ENCODE results near the gene CARS1. TPM values are rescaled to one million over a fixed set of nuclear protein-coding genes. Genes with fewer than 3 reads are reported as not detected.
A peak's percentile ranks its signal among the peaks of the same experiment; 100 is the strongest.

Gene CARS1
- 40.7 and 46.0 TPM in 2 replicates for total RNA-seq

GRCh38 chr11:3057069-3057963, at the start of gene CARS1:
Gene CARS1, minus strand, starts transcription at chr11:3057423. Its CDS starts 56 bp downstream, at chr11:3057367.
- DNase-seq = peak; percentile 89

GRCh38 chr11:3105791-3106735, 48.8 kb upstream of the CARS1 start:
- no peak for DNase-seq

GRCh38 chr11:3104961-3105790, 48.0 kb upstream of the CARS1 start:
- DNase-seq = no peak

GRCh38 chr11:3104051-3104714, 47.0 kb upstream of the CARS1 start:
- no peak for DNase-seq

DNA sequence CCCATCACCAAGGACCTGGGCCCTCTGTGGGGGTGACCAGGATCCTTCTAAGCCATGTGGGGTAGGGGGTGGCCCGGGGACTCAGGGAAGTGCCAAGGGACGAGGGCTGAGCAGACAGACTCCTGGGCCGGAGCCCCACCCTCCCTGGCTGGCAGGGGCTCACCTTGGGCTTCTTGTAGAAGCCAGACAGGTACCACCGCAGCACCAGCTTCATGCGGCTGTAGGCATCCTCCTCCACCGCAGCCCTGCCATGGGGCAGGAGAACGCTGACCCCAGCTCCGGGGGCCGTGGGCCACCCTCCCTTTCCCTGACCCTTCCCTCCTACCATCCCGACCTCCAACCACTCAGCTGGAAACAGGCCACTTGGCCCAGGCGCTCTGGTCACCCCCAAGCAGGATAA, 45.9 kb upstream of the CARS1 start:
- no peak for DNase-seq

- DNase-seq = no peak
Measured at GRCh38 chr11:3102641-3102921, 45.4 kb upstream of the CARS1 start.

- DNase-seq = no peak
Measured at GRCh38 chr11:3101921-3102640, 44.9 kb upstream of the CARS1 start.

DNA sequence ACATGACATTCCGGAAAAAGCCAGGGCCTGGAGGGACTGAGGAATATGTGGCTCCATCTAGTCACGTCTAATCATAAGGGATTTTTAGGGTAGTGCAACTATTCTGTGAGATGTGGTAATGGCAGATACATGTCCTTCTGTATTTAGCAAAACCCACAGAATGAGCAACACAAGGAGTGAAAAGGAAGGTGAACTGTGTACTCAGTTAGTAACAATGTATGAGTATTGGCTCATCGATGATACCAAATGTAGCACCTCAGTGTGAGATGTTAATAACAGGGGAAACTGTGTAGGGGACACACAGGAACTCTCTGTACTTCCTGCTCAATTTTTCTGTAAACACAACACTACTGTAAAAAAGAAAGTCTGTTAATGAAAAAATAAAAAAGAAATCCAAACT, 42.0 kb upstream of the CARS1 start:
- DNase-seq = no peak

GRCh38 chr11:3096909-3097530, 39.8 kb upstream of the CARS1 start:
- no peak for DNase-seq

- DNase-seq = peak; percentile 95
Measured at GRCh38 chr11:3095712-3096361, 38.6 kb upstream of the CARS1 start.

GRCh38 chr11:3094223-3094824, 37.1 kb upstream of the CARS1 start:
- no peak for DNase-seq

GRCh38 chr11:3093281-3094191, 36.3 kb upstream of the CARS1 start:
- DNase-seq = no peak

DNA sequence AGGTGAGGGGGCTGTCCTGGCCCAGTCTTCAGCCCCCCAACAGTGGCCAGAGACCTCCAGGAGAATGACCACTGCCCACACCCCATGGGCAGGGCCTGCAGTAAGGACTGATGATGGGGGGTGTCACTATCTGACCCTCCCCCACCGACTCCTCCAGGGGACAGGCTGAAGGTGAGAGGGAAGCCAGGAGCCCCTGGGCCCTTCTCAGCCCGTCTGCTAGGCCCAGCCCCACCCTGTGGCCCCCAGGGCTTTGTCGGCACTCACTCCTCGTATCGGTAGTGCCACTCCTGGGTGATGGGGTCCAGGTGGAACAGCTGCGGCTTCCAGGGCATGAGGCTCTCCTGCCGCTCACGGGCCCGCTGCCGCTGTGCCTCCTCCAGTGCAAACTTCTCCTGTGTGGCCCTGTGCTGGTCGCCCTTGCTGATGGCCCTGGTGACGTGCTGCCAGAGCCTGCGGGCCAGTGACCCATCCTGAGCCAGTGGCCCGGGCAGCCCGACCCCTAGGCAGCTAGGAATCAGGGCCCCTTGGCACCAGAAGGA, 35.4 kb upstream of the CARS1 start:
- no peak for DNase-seq

DNA sequence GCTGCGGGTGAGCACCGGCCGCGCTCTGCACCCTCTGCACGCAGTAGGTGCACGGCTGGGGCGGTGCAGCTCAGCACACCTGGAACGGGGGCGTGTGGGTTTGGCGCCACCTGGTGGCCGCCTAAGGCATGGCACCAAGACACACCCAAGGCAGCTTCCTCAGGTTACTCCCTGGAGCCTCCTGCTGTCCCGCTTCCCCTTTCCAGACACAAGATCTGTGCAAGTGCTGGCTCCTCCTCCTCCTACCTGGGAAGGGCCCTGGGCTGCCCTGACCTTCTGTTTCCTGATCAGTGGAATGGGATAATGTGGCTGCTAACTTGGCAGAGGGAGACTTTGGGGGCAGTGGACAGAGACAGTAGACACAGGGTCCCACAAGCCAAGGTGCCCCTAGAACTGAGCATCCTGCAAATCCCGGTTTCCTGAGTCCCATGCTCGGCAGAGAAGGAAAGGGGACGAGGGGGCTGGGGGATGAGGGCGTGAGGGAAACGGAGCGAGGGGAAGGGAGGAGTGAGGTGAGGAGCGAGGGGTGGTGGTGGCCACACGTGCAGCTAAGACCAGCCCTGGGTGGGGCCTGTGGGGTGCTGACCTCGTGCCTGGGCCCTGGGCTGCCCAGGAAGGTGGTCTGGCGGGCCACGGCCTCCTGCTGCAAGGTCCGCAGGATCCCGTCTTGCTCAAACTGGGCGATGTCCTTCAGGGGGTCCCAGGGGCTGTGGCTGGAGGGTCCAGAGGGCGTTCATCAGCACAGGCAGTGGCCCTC, 34.8 kb upstream of the CARS1 start:
- DNase-seq = peak; percentile 80

- DNase-seq = no peak
Measured at GRCh38 chr11:3091081-3091845, 34.0 kb upstream of the CARS1 start.

DNA sequence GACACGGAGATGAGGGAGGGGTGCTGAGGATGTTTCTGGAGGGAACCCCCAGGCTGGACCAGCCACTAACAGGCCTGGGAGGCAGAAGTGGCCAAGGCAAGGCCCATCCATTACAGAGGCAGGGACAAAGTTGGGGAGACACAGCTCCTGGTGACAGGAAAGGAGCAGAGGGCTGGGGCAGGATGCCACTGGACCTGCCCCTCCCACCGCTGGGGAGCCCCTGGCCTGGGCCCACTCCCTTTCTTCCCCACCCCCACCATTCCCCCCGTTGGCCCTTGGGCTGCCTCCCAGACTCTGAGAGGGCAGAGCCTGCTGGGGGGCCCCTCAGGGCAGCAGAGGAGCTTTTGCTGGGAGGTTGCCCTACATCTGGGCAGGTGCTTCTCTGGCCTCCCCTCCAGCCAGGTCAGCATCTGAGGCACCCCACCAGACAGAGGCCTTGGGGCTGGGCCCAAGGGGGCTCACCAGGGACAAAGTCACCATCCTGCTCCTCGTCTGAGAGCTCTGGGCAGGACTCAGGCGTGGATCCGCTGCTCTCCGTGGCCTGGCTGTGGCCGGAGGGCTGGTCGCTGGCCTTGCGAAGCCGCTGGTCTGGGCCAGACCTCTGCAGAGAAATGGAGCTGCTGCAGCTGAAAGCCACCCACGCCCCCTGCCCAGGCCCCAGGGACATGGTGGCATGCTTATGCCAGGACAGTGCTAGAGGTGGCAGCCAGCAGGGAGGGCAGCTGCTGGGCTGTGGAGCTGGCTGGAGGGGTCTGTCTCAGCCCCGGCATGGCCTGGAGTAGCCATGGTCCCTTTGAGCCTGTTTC, 33.1 kb upstream of the CARS1 start:
- DNase-seq = no peak
